Activated T-cell treated with anti-CD3 and anti-CD28 coated beads for 48 hours (primary cell): ENCODE data around the gene TENM3.
"Not testable (repeated sequence)": the region's sequence is repeated elsewhere in the genome, so short reads cannot be mapped to it uniquely, and the experiment has no call there.

Experiments used
- DNase-seq: peaks from one replicate; pipeline ENCODE4 v3.0.0-alpha.2; 2020; ENCODE audit warnings: low read depth

Gene TENM3

DNA sequence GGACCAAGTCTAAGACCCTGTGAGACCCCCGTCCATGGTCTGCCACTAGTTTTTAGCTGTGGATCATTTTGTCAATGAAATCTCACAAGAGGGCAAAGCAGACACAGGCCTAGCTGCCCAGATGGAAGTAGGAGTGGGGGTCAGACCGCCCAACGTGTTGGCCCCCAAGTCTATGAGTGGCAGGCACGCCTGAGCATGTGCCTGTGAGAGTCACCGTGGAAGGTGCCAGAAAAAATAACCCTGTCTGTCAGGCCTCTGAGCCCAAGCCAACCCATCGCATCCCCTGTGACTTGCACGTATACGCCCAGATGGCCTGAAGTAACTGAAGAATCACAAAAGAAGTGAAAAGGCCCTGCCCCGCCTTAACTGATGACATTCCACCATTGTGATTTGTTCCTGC lies 570.9 kb downstream of the TENM3 start:
- DNase-seq, result not testable (repeated sequence)

DNA sequence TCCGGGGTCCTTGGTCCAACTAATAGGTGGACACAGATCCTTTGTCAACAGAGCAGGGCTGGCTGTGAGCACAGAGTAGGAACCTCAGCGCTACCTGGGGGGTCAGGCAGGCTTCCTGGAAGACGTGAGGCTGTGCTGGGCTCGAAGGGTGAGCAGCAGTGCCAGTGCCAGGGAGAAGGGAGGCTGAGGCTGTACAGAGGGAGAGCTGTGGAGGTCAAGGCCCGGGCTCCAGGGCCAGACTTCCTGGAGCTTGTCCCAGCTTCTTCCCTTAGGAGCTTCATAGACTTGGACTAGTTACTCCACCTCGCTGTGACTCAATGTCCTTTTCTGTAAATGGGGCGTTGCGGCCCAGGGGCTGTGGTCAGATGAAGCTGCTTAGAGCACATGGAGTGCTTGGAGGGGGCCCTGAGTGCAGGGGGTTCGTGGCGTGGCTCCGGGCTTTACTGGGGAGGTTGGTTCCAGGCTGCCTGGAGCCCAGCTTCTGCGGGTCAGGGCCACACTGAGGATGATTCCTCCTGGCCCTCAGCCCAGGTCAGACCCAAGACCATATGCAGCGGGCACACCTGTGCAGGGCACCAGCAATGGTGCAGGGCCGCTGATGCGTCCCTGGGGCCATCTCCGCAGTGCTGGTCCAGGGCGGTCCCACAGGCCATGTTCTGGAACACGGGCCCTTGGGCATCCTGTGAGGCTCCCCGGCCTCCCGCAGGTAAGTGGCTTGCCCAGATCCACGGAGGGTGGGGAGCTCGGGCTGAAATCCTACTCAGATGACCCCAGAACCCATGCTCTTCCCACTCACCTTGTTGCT lies 575.9 kb downstream of the TENM3 start:
- DNase-seq, result no peak

DNA sequence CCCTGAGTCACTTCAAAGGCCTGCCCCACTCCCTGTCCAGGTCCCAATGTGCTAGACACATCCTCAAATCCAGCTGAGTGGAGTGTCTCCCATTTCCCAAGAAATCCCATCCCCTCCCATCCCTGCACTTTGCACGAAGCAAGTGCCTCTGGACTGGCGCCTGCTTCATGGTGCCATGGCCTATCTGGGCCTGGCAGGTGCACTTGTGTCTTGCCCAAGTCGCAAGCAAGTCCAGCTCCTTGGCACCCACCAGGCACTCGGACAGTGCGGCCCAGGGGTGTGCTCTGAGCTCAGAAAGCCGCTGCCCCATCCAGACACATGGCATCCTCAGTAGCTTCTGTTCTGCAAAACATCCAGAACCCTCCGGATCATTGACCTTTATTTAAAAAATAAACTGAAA lies 576.5 kb downstream of the TENM3 start:
- no peak for DNase-seq

DNA sequence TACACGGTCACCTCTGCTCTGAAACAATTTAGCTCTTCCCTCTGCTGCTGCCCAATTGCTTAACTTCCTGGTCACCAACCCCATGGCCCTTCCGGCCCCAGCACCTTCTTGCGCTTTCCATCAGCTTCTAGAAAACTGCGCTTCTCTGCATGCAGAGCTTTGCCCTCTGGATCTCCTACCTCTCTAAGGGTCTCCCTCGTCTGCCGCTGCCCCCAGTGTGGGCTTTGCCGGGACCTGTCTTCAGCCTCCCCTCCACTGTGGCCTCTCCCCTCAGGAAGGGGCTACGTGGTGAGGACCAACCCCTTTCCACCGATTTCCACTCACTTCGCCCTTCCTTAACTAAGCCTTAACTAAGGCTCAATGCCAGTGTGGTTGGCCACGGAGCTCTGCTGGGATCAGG lies 579.4 kb downstream of the TENM3 start:
- DNase-seq, result no peak

DNA sequence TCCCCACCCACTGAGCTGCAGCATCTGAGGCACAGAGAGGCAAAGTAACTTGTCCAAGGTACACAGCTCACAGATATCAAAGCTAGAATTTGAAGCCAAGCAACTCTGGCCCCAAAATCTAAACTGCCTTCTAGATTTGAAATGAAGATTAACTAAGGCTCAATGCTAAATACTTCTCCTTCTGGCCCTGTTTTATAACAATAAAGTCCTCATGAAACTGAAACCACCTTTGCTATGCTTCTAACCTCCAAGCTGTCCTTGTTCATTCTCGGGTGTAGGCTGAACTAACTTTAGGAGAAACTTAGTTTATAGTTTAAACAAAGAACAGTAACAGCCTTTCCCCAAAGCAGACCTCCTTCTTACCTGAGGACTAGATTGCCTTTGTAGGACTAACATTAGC lies 580.4 kb downstream of the TENM3 start:
- DNase-seq, result no peak

DNA sequence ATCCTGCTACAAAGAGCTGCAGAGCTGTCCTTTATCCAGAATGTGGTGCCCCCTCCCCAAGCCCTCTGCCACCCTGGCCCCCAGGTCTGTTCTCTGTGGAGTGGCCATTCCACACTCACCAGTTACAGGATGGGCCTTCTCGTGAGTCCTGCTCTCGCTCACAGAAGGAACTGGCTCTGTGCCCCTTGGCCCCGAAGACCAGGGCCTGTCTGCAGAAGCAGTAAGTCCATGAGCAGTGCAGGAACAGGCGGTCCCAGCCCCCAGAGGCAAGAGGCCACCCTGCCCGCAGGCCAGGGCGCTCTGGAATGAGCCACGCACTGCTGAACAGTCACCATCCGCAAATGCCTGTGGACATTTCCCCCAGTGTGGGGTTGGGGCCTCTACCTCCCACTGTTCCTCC lies 581.8 kb downstream of the TENM3 start:
- DNase-seq, result no peak

DNA sequence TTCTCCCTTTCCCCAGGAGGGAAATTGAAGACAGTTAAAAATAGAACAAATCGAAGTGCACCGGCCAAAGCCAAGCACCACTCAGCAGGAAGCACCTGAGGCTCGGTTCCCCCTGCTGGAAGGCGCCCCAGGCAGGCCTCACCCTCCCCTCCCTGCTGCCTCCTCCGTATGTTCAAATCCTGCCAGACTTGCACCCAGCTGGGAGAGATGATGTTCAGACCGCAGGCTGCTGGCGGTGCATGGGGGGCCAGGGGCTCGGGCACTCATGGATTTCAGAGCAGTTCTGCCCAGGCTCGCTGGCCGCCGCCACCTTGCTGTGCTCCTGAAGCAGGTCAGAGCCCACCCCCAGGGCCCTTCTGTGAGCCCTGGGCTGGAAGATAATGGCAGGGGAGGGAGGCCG lies 582.6 kb downstream of the TENM3 start:
- DNase-seq, result no peak

DNA sequence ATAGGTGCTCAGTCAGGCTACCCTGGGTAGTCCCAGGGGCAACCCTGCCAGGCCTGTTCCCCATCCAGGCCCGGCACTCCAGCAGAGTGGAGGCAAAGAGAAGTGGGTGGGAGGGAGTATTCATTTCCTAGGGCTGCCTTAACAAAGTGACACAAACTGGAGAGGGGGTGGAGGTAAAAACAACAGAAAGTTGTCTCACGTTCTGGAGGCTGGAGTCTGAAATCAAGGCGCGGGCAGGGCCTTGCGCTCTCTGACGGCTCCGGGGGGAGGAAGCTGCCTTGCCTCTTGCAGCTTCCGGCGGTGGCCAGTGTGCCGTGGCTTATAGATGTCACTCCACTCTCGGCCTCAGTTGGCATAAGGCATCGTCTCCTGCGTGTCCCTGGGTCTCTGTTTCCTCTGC lies 583.2 kb downstream of the TENM3 start:
- DNase-seq, result no peak

DNA sequence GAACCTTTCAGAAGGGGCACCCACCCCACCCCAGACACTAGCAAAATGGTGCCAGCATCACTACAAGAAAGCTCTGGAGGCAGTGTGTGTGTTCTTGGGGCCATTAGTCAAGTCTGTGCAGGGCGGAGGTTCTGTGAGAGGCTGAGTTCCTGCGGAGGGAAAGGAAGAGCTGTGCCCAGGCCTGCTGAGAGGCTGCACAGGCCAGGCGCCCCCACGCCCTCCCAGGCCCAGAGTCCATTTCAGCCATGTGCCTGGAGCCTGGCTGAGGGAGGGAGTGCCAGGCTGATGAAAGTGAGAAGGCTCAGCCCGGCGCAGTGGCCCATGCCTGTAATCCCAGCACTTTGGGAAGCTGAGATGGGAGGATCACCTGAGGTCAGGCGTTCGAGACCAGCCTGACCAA lies 584.0 kb downstream of the TENM3 start:
- no peak for DNase-seq

DNA sequence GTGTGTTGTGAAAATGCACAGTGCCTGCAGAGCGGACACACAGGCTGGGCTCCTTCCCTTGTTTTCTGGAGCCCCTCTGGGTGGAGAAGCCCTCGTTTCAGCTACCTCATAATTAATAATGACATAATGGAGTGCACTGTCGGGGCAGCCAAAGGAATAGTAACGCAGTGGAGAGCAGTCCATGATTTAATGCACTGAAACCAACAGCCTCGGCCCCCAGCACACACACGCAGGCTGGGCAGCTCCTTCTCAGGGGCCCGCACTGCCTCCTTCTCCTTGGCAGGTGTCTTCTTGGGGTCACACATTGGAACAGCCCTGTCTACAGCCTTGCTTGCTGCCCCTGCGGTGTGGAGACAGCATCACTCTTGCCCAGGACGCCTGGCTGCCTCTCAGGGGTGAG lies 584.8 kb downstream of the TENM3 start:
- DNase-seq, result no peak

DNA sequence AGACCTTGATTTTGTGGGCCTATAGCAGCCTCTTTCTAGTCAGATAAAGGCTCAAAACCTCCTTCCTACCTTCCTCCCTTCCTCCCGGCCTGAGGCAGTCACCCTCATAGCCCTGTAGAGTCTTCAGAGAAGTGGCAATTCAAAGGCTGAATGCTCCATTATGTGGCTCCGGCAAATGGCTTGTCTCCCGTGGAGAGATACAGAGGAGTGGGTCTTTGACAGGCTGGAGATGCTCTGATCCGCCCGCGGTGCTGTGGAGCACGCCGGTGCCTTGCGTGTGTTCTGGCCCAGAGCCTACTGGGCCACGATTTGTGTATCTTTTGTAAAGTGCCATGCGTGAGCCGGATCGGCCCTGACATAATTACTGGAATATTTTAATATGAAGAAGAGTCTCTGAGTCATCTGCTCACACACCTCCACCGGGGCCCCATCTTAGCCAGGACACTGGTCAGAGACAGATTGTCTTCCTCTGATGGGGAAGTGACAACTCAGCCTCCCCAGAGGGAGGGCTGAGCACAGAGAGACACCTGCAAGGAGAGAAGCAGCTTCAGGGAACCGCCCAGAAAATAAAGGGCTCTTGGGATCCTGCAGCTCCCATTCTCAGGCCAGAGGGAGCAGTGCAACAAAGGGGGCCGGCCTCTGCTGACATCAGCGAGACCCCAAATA lies 585.3 kb downstream of the TENM3 start:
- no peak for DNase-seq

DNA sequence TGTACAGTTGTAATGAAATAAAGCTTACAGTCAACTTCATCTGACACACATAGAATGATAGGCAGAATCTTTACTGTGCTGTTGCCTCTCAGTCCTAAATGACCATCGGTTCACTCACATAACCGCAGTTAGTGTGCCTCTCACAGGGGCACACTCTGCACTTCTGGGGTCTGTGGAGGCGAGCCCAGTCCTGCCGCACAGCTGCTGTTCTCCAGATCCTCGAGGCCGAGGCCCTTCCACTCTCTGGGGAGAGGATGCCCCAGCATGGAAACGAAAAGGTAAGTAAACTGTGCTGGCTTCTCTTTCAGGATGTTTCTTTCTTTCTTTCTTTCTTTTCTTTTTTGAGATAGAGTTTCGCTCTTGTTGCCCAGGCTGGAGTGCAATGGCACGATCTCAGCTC lies 586.0 kb downstream of the TENM3 start:
- DNase-seq, result no peak

DNA sequence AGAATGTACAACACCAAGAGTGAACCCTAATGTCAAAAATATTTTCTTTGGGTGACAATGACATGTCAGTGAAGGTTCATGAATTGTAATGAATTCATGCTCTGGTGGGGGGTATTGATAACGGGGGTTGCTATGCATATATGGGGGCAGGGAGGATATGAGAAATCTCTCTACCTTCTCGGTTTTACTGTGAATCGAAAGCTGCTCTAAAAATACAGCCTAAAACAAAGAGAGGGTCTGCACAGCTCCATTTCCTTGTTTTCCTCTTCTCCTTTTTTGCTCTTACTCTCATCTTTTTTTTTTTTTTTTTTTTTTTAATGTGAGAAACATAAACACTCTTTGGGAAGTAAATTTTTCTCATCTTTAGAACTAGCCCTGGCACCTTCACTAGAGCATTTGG lies 588.2 kb downstream of the TENM3 start:
- DNase-seq, result no peak

DNA sequence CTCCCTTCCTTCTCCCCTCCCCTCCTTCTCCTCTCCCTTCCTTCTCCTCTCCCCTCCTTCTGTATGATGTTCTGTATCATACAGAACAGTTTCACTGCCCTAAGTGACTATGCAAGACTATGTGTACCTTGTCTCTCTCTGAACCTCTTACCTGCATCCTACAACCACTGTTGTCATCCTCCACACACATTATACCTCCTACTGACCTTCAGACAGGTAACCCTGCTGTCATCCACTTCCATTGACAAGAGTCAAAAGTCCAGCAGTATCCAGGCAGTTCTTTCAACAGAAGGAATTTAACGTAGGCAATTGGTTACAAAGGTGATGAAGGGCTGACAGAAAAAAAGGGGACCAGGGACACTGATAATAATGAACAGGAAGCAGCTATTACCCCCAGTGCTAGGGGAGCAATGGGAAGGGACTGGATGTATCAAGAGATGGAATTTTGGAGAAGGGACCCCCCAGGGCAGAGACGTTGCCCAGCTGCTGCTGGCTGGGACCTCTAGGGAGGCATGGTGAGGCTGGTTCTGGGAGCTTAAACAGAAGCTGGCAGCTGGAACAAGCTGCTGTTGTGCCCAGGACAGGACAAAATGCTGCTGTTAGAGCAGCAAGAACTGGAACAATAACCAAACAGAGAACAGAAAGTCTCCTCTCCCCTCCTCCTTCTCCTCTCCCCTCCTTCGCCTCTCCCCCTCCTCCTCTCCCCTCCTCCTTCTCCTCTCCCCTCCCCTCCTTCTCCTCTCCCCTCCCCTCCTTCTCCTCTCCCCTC lies 589.3 kb downstream of the TENM3 start:
- DNase-seq, result no peak

DNA sequence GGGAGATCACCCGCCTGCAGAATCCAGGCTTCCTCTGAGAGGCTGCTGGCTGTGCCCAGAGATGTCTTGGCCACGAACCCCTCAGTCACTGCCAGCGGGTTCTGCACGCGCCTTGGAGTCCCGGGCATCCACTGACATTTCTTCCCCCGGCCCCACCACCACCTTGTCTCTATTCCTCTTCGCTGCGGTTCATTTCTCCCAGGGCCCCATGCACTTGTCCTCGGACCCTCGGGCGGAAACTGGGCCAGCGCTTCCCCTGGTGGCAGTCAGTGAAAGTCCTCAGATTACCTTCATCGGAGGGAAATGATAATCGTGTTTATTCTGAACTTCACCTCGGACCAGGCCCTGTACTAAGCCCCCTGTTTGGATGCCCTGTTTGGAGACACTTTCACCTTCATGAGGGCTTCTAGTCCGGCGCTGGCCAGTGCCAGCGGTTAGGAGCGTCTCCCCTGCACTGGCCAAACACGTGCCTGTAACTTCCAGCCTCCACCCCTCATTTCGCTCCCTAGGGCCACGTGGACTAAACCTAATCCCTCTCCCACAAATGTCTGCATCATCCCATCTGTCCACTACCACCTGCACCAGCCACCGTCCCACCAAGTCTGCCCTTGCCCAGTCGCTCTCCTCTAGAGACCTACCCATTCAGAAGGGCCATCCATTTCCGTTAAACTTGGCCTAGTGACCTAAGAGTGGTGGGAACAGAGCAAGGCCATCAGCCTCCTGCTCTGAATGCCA lies 592.0 kb downstream of the TENM3 start:
- DNase-seq, result no peak

DNA sequence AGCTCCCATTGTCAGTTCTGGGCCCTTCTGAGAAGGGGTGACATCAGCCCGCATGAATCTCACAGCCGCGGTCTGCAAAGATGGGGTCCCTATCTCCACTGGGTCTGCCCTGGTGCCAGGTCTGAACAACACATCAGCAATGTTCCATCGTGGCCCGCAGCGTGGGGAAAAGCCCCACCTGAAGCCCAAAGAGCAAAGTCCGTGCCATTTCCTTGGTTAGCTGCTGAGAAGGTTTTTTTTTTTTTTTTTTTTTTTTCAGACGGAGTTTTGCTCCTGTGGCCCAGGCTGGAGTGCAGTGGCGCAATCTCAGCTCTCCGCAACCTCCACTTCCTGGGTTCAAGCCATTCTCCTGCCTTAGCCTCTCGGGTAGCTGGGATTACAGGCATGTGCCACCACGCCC lies 594.6 kb downstream of the TENM3 start:
- DNase-seq, result no peak

DNA sequence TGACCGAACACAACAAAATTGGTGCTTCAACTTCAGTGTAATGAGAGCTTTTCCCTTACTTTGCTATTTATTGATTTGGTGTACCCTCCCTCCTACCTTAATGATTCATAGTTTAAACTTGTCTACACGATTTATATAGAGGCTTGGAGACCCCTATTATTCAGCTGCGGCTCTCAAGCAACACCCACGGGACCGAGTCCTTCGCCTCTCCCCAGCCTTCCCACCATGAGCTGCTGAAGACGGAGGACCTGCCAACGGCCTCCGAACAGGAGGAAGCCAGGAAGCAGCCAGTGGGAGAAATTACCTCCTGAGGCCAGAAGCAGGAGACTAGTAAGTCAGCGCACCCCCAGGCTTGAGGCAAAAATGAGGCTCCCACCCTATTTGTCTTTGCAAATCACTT lies 595.3 kb downstream of the TENM3 start:
- no peak for DNase-seq

DNA sequence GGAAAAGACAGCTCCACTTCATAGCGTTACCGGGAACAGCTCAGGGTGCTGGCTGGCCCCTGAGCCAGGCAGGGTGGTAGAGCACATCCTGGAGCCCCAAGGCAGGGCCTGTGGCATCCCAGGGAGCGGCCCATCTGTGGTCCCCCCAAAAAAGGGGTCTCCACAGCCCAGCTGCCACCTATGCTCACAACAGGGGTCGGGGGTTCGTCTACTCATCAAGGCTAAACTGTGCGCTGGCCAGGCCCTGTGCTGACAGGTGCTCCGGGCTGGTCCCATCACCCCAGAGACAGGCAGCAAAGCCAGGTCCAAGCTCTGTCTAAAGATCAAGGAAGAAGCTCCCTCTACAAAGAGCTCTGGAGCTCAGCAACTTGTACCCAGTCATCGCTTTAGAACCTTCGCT lies 596.1 kb downstream of the TENM3 start:
- no peak for DNase-seq

DNA sequence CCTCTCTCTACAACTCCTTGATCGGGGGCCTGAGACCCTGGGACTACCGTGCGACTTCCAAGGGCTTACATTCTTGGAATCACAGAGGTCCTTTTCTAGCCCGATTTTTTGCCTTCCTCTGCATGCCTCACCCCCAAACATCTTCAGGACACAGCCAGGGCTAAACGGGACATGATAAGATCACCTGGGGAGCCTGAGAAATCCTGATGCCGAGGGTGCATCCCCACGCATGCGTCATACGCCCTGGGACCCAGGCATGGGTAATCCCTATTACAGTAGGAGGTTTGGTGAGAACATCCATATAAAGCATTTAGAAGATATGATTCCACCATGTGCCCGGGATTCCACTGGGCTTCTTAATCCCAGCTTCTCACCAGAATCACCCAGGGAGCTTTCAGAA lies 596.9 kb downstream of the TENM3 start:
- no peak for DNase-seq

DNA sequence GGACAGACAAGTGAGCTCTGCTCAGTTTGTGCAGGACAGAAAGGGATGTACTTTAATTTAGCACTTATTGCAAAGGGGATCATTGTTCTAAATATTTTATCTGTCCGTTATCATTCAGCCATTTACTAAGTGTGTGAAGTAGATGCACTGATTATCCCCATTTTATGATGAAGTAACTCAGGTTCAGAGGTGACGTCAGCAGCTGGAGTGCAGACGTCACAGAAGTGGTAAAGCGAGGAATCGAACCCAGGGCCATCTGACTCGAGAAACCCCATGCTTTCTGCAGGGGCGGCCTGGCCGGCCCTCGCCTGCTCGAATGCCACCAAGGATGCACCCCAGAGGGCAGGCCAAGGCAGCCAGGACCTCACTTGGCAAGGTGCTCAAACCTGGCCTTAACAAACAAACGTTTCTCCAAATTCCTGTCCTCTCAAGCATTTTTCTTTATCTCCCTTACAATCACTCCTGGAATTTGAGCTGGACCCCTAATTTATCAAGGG lies 599.0 kb downstream of the TENM3 start:
- DNase-seq, result no peak

DNA sequence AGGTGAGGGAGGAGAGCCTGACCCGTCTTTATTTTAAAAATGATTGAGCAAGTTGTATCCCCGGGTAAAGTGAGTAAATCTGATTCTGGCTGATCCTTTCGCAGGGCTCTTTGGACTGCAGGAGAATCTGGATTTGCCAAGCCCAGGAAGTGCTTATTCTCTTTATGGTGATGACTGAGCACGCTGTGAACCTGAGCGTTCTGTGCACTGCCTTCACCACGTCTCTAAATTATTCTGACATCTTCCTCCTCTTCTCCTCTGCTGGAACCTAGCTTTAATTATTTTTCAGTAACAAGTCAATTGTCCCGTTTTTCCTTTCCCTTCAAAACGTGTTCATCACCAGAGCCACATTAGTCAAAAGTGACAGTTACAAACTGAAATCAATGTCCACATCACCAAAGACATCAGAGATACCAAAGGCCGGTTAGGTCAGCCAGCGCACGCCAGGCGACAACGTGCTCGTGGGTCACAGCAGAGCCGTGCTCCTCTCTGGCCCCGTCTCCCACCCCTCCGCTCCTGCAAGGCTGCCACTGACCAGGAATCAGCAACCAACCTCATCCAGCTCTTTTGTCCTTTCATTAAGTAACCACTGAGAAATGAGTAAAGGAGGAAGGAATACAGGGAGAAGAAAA lies 599.7 kb downstream of the TENM3 start:
- no peak for DNase-seq

DNA sequence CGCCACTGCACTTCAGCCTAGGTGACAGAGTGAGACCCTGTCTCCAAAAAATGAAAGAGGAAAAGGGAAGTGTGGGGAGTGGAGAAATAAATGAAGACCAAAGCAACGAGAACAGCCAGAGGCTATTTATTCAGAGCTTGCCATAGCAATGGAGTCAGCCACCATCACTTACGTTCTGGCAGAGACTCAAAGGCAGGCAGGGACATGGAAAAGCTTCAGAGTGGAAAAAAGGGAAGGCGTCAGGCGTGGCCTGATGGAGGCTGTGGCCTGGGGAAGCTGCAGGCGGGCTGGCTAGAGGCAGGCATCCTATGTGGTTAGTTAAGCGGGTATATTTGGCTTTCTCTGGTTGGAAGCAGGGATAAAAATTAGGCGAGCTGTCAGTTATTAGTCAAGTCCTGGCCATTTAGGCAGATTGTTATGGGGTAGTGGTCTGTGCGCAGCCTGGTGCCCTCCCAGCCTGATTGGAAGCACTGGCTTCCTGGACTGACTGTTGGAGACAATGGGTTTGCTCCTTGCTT lies 600.7 kb downstream of the TENM3 start:
- DNase-seq, result no peak
